Measurements from ENCODE around the gene TMEM213.

TMEM213 gene

DNA sequence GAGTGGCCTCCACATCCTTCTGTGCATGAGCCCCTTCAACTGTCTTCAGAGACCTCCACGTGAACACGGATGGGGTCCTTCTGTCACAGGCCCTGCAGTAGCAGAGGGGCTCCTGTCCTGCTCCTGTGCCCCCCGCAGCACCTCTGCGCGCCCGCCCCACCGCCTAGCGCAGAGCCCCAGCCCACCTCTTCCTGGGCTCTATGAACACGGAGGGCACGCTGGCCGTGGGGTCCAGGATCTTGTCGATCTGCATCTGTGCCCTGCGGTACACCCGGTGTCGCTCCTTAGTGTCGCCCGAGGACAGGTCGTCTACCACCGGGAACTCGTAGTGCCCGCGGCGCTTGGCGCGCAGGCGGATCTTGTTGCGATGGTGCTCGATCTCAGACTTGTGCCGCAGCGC is 71.6 kb downstream of the TMEM213 start:
- Histone ChIP-seq H3K27me3 (ENCODE audit: control insufficient read depth, low read length) (peaks cover 9% of the 10 kb centered on the region; the same call in 1 of the 2 replicates), H3K36me3 (ENCODE audit: control insufficient read depth, low read length) (no peaks in the 10 kb centered on the region), H3K27ac (ENCODE audit: low read depth, low read length) (no peak overlapping the region), H3K79me2 (ENCODE audit: control insufficient read depth, low read length) (no peaks in the 10 kb centered on the region), H3F3A (ENCODE audit: control insufficient read depth, insufficient read depth) (no peaks in the 10 kb centered on the region), H3K9me2 (replicated peaks; ENCODE audit: control insufficient read depth, low read length) (no peaks in the 10 kb centered on the region), H3K4me1 (ENCODE audit: control insufficient read depth, low read length) (0 out of 2 replicates have a peak, but pooled peaks cover 3% of the 10 kb centered on the region), H3K9me3 (ENCODE audit: control insufficient read depth, insufficient read depth, low read length) (no peaks in the 10 kb centered on the region), H3K4me2 (ENCODE audit: low read length) (no peak overlapping the region), H3K4me3 (ENCODE audit: low read length) (no peak overlapping the region), H4K20me1 (ENCODE audit: control insufficient read depth, insufficient read depth, low read depth, low read length) (no peaks in the 10 kb centered on the region)
- TF ChIP-seq, protein P1, sequence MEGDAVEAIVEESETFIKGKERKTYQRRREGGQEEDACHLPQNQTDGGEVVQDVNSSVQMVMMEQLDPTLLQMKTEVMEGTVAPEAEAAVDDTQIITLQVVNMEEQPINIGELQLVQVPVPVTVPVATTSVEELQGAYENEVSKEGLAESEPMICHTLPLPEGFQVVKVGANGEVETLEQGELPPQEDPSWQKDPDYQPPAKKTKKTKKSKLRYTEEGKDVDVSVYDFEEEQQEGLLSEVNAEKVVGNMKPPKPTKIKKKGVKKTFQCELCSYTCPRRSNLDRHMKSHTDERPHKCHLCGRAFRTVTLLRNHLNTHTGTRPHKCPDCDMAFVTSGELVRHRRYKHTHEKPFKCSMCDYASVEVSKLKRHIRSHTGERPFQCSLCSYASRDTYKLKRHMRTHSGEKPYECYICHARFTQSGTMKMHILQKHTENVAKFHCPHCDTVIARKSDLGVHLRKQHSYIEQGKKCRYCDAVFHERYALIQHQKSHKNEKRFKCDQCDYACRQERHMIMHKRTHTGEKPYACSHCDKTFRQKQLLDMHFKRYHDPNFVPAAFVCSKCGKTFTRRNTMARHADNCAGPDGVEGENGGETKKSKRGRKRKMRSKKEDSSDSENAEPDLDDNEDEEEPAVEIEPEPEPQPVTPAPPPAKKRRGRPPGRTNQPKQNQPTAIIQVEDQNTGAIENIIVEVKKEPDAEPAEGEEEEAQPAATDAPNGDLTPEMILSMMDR (IDR thresholded peaks at IDR 0.05; ENCODE audit: low read depth, low read length, poor library complexity, severe bottlenecking) = no peak
- TF ChIP-seq EZH2phosphoT487 (IDR thresholded peaks at IDR 0.05; ENCODE audit: borderline replicate concordance, low read length) = no peak

DNA sequence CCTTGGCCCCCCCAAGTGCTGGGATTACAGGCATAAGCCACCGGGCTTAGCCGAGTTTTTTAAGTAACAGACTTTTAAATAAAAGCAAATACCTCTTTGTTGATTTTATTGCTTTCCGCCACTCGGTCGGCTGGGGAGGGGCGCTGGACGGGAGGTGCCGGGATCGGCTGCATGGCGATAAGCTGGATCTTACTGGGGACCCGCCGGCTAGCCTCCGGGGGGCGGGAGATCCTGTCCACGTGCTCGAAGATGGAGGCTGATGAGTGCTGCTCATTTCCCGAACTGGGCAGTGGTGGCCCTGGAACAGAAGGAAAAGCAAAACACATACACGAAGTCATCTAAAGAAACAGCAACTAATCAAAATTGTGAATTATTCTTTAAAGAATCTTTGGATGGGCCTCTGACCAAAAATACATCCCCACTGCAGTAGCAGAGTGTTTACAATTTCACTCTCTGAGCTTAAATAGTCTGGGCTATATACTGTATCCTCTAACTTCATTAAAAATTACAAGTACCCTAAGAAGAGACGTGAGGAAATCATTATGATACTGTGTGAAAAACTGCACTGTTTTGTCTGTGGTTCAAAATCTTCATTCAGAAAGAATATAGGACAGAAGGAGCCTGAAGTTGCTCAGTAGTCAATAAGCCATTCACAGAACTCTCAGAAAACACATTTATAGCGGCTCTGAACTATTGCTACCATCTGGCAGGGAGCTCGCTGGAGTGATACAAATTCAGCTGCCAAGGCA is 73.4 kb downstream of the TMEM213 start:
- Histone ChIP-seq H3K4me1 (ENCODE audit: control insufficient read depth, low read length) (0 out of 2 replicates have a peak, but pooled peaks cover under 1% of the 10 kb centered on the region), H3K27me3 (ENCODE audit: control insufficient read depth, low read length) (peaks cover 11% of the 10 kb centered on the region; the same call in 1 of the 2 replicates), H3K4me3 (ENCODE audit: low read length) (no peak overlapping the region), H3K4me2 (ENCODE audit: low read length) (no peak overlapping the region), H4K20me1 (ENCODE audit: control insufficient read depth, insufficient read depth, low read depth, low read length) (no peaks in the 10 kb centered on the region), H3K79me2 (ENCODE audit: control insufficient read depth, low read length) (no peaks in the 10 kb centered on the region), H3K9me3 (ENCODE audit: control insufficient read depth, insufficient read depth, low read length) (no peaks in the 10 kb centered on the region), H3F3A (ENCODE audit: control insufficient read depth, insufficient read depth) (no peaks in the 10 kb centered on the region), H3K9me2 (replicated peaks; ENCODE audit: control insufficient read depth, low read length) (no peaks in the 10 kb centered on the region), H3K36me3 (ENCODE audit: control insufficient read depth, low read length) (no peaks in the 10 kb centered on the region), H3K27ac (ENCODE audit: low read depth, low read length) (no peak overlapping the region)
- TF ChIP-seq, protein P1 (IDR thresholded peaks at IDR 0.05; ENCODE audit: low read depth, low read length, poor library complexity, severe bottlenecking) = no peak
- TF ChIP-seq EZH2phosphoT487 (IDR thresholded peaks at IDR 0.05; ENCODE audit: borderline replicate concordance, low read length) = no peak

DNA sequence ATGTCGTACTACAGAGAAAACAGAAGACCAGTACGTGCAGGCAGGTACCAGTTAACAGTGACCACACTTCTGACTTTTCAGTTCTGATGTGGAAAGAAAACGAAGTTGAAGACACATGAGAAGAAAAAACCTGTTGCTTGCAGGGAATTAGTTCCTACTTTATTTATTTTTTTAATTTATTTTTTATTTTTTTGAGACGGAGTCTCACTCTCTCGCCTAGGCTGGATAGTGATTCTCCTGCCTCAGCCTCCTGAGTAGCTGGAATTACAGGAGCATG is 74.0 kb downstream of the TMEM213 start:
- Histone ChIP-seq H3K4me2 (ENCODE audit: low read length) (no peak overlapping the region), H3K27ac (ENCODE audit: low read depth, low read length) (no peak overlapping the region), H3K4me1 (ENCODE audit: control insufficient read depth, low read length) (no peaks in the 10 kb centered on the region), H3K27me3 (ENCODE audit: control insufficient read depth, low read length) (peaks cover 11% of the 10 kb centered on the region; the same call in 1 of the 2 replicates), H3K4me3 (ENCODE audit: low read length) (no peak overlapping the region), H3F3A (ENCODE audit: control insufficient read depth, insufficient read depth) (no peaks in the 10 kb centered on the region), H3K79me2 (ENCODE audit: control insufficient read depth, low read length) (no peaks in the 10 kb centered on the region), H3K9me2 (replicated peaks; ENCODE audit: control insufficient read depth, low read length) (no peaks in the 10 kb centered on the region), H3K9me3 (ENCODE audit: control insufficient read depth, insufficient read depth, low read length) (no peaks in the 10 kb centered on the region), H3K36me3 (ENCODE audit: control insufficient read depth, low read length) (no peaks in the 10 kb centered on the region), H4K20me1 (ENCODE audit: control insufficient read depth, insufficient read depth, low read depth, low read length) (no peaks in the 10 kb centered on the region)
- TF ChIP-seq, protein P1 (IDR thresholded peaks at IDR 0.05; ENCODE audit: low read depth, low read length, poor library complexity, severe bottlenecking) = no peak
- TF ChIP-seq EZH2phosphoT487 (IDR thresholded peaks at IDR 0.05; ENCODE audit: borderline replicate concordance, low read length) = no peak

All from DOHH2 (cell line).